K562 (cell line): ENCODE results near the gene SCYL1. TPM values are rescaled to one million over a fixed set of nuclear protein-coding genes. Genes with fewer than 3 reads are reported as not detected.

Experiments
- COPS2 ChIP-seq: fragments of 450-650 bp; conservative IDR thresholded peaks from 2 replicates; pipeline ENCODE4 v1.6.1; 2016; ENCODE audit warnings: mild to moderate bottlenecking, moderate library complexity
- CTBP1 ChIP-seq: fragments of 450-650 bp; IDR thresholded peaks from 2 replicates; pipeline ENCODE4 v1.6.1; 2016; ENCODE audit warnings: borderline replicate concordance
- CTCFL ChIP-seq: IDR thresholded peaks from 2 replicates; pipeline ENCODE4 v1.6.1; 2011; ENCODE audit warnings: borderline replicate concordance, low read depth, mild to moderate bottlenecking, moderate library complexity, low read length; ENCODE audit not compliant: insufficient read depth, poor library complexity, severe bottlenecking
- E2F4 ChIP-seq: sonication (generic); formaldehyde crosslinking; IDR thresholded peaks from 2 replicates; pipeline ENCODE4 v1.8.0; 2022; ENCODE audit warnings: mild to moderate bottlenecking, low read depth, missing genetic modification reagents
- ESRRA ChIP-seq: fragments of 450-650 bp; IDR thresholded peaks from 2 replicates; pipeline ENCODE4 v1.6.1; 2014; ENCODE audit warnings: low read depth, mild to moderate bottlenecking, moderate library complexity, borderline replicate concordance
- FOXA3 ChIP-seq, 2 experiments: fragments of 450-650 bp in 1 of 2; sonication (generic) in 1 of 2; formaldehyde crosslinking; IDR thresholded peaks in 1 of 2; conservative IDR thresholded peaks in 1 of 2; 2 replicates each; pipeline versions ENCODE4 v1.4.0 to v1.8.0; 2020 to 2022; ENCODE audit warnings: mild to moderate bottlenecking in 2 of 2, missing genetic modification reagents in 1 of 2
- FOXJ2 ChIP-seq: fragments of 200-800 bp; sonication (Bioruptor generic); IDR thresholded peaks from 2 replicates; pipeline ENCODE4 v1.6.1; 2016; ENCODE audit warnings: missing genetic modification characterization, missing compliant biosample characterization
- FOXM1 ChIP-seq, 2 experiments: fragments of 450-650 bp in 1 of 2; sonication (generic) in 1 of 2; formaldehyde crosslinking in 1 of 2; IDR thresholded peaks; 2 replicates each; pipeline versions ENCODE4 v1.6.1 to v1.9.0; 2017 to 2022; ENCODE audit warnings: low read depth in 2 of 2, mild to moderate bottlenecking in 2 of 2, missing genetic modification reagents in 1 of 2, moderate library complexity in 1 of 2
- FOXP1 ChIP-seq: sonication (generic); formaldehyde crosslinking; IDR thresholded peaks from 2 replicates; pipeline ENCODE4 v1.8.0; 2022; ENCODE audit warnings: mild to moderate bottlenecking, missing genetic modification reagents
- HOMEZ ChIP-seq: fragments of 250-450 bp; sonication (Bioruptor Pico); IDR thresholded peaks from 2 replicates; pipeline ENCODE4 v1.4.0; 2020; ENCODE audit warnings: mild to moderate bottlenecking, moderate library complexity
- KLF6 ChIP-seq: fragments of 250-450 bp; sonication (Bioruptor Pico); IDR thresholded peaks from 2 replicates; pipeline ENCODE4 v1.4.0; 2020; ENCODE audit warnings: mild to moderate bottlenecking, moderate library complexity, borderline replicate concordance
- MTA2 ChIP-seq: fragments of 450-650 bp; IDR thresholded peaks from 2 replicates; pipeline ENCODE4 v1.6.1; 2016; ENCODE audit warnings: low read depth
- NR3C1 ChIP-seq: sonication (generic); formaldehyde crosslinking; IDR thresholded peaks from 2 replicates; pipeline ENCODE4 v1.8.1; 2022; ENCODE audit warnings: missing genetic modification reagents
- POLR3G ChIP-seq: IDR thresholded peaks from 2 replicates; pipeline ENCODE4 v1.6.1; 2011; ENCODE audit not compliant: insufficient read length, insufficient replicate concordance; ENCODE audit errors: extremely low read depth
- PRMT5 ChIP-seq: sonication (generic); formaldehyde crosslinking; IDR thresholded peaks from 2 replicates; pipeline ENCODE4 v1.5.0; 2020; ENCODE audit warnings: missing genetic modification reagents
- RFX5 ChIP-seq: IDR thresholded peaks from 2 replicates; pipeline ENCODE4 v1.6.1; 2011; ENCODE audit warnings: low read depth, mild to moderate bottlenecking, improper control_type of control experiment, low read length
- SAFB ChIP-seq: fragments of 200-400 bp; formaldehyde crosslinking; IDR thresholded peaks from 2 replicates; pipeline ENCODE4 v1.6.1; 2017; ENCODE audit warnings: low read depth, low read length, borderline replicate concordance
- SIN3A ChIP-seq, 2 experiments: fragments of 150-350 bp in 1 of 2; IDR thresholded peaks; 2 replicates each; pipeline ENCODE4 v1.6.1; 2011 to 2016; ENCODE audit warnings: borderline replicate concordance in 2 of 2, low read depth in 2 of 2, low read length in 2 of 2, mild to moderate bottlenecking in 2 of 2, moderate library complexity in 2 of 2; ENCODE audit not compliant: control insufficient read depth in 1 of 2
- TCF15 ChIP-seq: fragments of 250-450 bp; sonication (Bioruptor Pico); IDR thresholded peaks from 2 replicates; pipeline ENCODE4 v1.8.0; 2022; ENCODE audit warnings: moderate library complexity, mild to moderate bottlenecking, inconsistent platforms
- ZNF444 ChIP-seq: fragments of 250-450 bp; sonication (Bioruptor Pico); IDR thresholded peaks from 2 replicates; pipeline ENCODE4 v1.4.0; 2020; ENCODE audit warnings: mild to moderate bottlenecking, moderate library complexity
- ZNF551 ChIP-seq: fragments of 250-450 bp; sonication (Bioruptor Pico); IDR thresholded peaks from 2 replicates; pipeline ENCODE4 v1.5.0; 2021; ENCODE audit warnings: mild to moderate bottlenecking, moderate library complexity
- ZNF830 ChIP-seq: fragments of 250-450 bp; sonication (Bioruptor Pico); IDR thresholded peaks from 2 replicates; pipeline ENCODE4 v1.5.0; 2021; ENCODE audit warnings: mild to moderate bottlenecking
- polyA plus RNA-seq, 8 experiments: library from polyadenylated mRNA; depleted of rRNA in 4 of 8; stranded (reverse) in 5 of 8; unstranded in 3 of 8; fragments of >200 nt; fragmentation: Nextera tagmentation in 2 of 8; fragmentation: Illumina TruSeq in 1 of 8; extraction: Ambion mirVana in 2 of 8; extraction: Trizol in 1 of 8; gene quantifications; 2 replicates each; pipeline versions ENCODE4 v1.2.1 to v1.2.3, GENCODE V29; 2011 to 2014; ENCODE audit warnings: inconsistent platforms in 1 of 8, missing spikeins in 1 of 8
- total RNA-seq, 7 experiments: library from RNA; depleted of rRNA in 6 of 7; stranded (reverse); fragments of >200 nt in 6 of 7; fragmentation: Illumina TruSeq in 2 of 7; extraction: Trizol in 2 of 7; gene quantifications; 2 replicates each; pipeline versions ENCODE4 v1.2.1 to v1.2.3, GENCODE V29; 2011 to 2021; ENCODE audit warnings: low replicate concordance in 1 of 7

Gene SCYL1
- total and polyA plus RNA-seq, 9 of the 15 experiments (the other 6 are each of a cell fraction or from before 2014, with no cell fraction given): 1.9 to 145 (median 57.6) TPM

GRCh38 chr11:65524741-65525545 is at the start of gene SCYL1 (continued):
- no peak for TF ChIP-seq CTCFL
- TF ChIP-seq FOXM1 (IDR thresholded peaks at IDR 0.05; ENCODE audit: low read depth): no peak
- no peak for TF ChIP-seq FOXM1 (CRISPR knock-in tag; IDR thresholded peaks at IDR 0.05; ENCODE audit: low read depth)
- peak in 1 of 2 experiments; percentile 53; a peak in 1 of 4 replicates for TF ChIP-seq FOXA3 (CRISPR knock-in tag; conservative IDR thresholded peaks at IDR 0.05 in 1 of 2, IDR thresholded peaks at IDR 0.05 in 1 of 2)
- no peak for TF ChIP-seq RFX5
- 0 out of 2 replicates have a peak, but pooled peaks have one; percentile 22 for TF ChIP-seq ESRRA
- TF ChIP-seq FOXJ2 (tag): no peak
- TF ChIP-seq PRMT5 (CRISPR knock-in tag): peak; percentile 78; the same call in 1 of the 2 replicates
- TF ChIP-seq SAFB: no peak
- peak; percentile 47; the same call in 1 of the 2 replicates for TF ChIP-seq CTBP1
- TF ChIP-seq HOMEZ (CRISPR knock-in tag): no peak
- no peak for TF ChIP-seq TCF15 (CRISPR knock-in tag)
- no peak for TF ChIP-seq ZNF444
- TF ChIP-seq NR3C1 (CRISPR knock-in tag): no peak
- peak in 1 of 2 experiments; percentile 41; a peak in 1 of 4 replicates for TF ChIP-seq SIN3A (IDR thresholded peaks at IDR 0.05; ENCODE audit: borderline replicate concordance in 2 of 2, control insufficient read depth in 1 of 2, low read depth in 2 of 2, low read length in 2 of 2)
- no peak for TF ChIP-seq POLR3G
- TF ChIP-seq KLF6 (CRISPR knock-in tag): no peak
- TF ChIP-seq COPS2: no peak
- no peak for TF ChIP-seq E2F4
- TF ChIP-seq ZNF830 (CRISPR knock-in tag): no peak
- TF ChIP-seq FOXP1: peak; percentile 82; the same call in 1 of the 2 replicates
- no peak for TF ChIP-seq MTA2
- no peak for TF ChIP-seq ZNF551 (CRISPR knock-in tag)
